Measurements from ENCODE around the gene PATJ.
"Not testable (repeated sequence)": the region's sequence is repeated elsewhere in the genome, so short reads cannot be mapped to it uniquely, and the experiment has no call there.

- not testable (repeated sequence) for TF ChIP-seq CTCF, POLR2A (IDR thresholded peaks at IDR 0.05)
Observed at GRCh38 chr1:61711257-61711656, 31.0 kb upstream of the PATJ start.
